NCI-H510A treated with DMSO at 0.1 percent for 48 hours (cell line): ENCODE data around the gene MT1E.
"Not testable (repeated sequence)": the region's sequence is repeated elsewhere in the genome, so short reads cannot be mapped to it uniquely, and the experiment has no call there.

Source experiments
- DNase-seq: peaks from one replicate; lab custom pipeline; 2025; lab: John Stamatoyannopoulos, UW

The MT1E gene

DNA sequence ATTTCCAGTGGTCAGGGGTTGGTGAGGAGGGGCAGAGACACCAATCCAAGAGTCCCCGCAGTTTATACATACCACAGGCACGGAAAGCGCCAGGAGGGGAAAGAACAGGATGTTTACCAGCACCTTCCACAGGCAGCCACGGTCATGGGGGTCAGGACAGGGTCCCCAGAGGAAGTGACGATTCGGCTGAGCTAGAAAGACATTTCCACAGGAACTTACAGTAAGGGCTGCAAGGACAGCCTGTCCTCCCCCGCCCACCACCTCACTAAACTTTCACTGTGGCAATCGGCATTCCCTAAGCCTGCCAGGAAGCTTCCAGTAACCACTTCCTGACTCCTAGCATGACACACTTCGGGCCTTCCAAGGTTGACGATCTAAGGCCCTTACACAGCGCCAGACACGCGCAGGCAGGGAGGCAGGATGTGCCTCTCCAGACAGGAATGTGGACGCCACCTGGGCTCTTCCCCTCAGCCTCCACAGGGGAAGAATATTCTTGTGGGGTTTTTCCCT, 18.4 kb upstream of the MT1E start:
- DNase-seq, result peak; percentile 6

GRCh38 chr16:56607675-56608042, 17.9 kb upstream of the MT1E start:
- DNase-seq, result no peak

DNA sequence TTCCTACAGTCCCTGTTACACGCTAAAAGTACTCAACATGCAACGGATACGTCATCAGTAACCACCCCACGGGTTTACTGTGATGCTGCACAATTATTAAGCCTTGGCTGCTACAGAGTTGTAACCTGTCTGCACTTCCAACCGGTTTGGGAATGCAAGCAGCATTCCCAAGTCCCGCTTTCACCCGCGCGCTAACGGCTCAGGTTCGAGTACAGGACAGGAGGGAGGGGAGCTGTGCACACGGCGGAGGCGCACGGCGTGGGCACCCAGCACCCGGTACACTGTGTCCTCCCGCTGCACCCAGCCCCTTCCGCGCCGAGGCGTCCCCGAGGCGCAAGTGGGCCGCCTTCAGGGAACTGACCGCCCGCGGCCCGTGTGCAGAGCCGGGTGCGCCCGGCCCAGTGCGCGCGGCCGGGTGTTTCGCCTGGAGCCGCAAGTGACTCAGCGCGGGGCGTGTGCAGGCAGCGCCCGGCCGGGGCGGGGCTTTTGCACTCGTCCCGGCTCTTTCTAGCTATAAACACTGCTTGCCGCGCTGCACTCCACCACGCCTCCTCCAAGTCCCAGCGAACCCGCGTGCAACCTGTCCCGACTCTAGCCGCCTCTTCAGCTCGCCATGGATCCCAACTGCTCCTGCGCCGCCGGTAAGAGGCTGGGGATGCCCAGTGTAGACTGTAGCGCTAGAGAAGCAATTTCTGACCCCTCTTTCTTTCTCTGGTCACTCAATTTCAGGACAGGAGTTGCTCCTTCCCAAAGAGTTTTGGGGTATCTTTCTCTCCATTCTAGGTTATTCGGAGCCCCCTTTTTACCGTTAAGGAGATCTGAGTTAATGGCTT, 17.3 kb upstream of the MT1E start, which contains the start of gene MT2A:
TSS of gene MT2A (plus strand) at position 542 of the 833 bp plus-strand sequence. CDS start at position 614, 72 bp downstream.
- peak; percentile 92 for DNase-seq

- DNase-seq, result no peak
Measured at GRCh38 chr16:56608876-56609462, 16.6 kb upstream of the MT1E start.

GRCh38 chr16:56609463-56609921, 16.1 kb upstream of the MT1E start:
- peak; percentile 52 for DNase-seq

DNA sequence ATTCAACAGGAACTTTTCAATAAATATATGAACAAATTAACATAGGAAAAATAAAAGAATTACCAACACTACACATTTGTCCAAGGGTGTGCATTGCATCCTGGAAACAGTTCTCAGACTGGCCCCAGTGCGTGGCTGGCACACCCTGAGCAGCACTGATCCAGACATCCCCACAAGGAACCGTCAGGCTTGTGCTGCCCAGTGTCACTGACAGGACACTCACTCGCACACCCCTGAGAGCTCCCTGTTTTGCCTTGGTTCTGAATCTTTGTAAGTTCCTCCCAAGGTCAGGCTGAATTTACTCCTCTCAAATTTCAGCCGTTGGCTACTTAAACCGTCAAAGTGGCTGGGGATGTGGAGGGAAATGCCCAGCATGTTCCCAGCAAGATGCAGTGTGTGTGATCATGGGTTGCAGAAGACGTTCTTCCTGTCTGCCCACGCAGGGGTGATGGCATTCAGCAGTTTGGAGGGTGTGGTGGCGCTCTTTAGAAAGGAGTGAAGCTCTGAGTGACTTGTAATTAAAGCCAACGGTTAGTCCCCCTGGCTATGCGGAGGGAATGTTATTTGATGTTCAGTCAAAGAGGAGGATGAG, 15.5 kb upstream of the MT1E start:
- DNase-seq, result no peak

GRCh38 chr16:56610609-56611111, 14.9 kb upstream of the MT1E start:
- no peak for DNase-seq

DNA sequence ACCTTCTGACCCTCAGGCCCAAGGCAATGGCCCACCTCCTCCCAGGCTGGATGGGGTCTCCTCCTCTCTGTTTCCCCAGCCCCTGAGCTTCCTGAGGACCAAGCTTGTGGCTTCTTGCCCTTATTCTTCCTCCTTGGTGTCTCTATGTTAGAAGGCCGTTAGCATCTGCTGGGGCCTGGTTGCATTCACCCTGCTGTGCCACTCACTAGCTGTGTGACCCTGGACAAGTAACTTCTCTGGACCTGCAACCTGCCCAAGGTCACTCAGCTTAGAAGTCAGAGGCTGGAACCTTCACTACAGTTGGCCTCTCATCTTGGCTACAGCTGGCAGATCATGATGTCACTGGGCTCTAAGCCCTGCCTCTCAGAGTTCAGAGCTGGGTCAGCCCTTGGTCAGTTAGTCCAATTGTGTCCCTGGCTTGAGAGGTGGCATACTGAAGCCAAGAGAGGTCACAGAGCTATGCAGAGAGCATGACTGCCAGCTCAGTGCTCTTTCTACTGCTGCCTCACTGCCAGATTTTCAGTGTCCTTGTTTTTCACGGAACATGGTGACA, 14.2 kb upstream of the MT1E start:
- no peak for DNase-seq

DNA sequence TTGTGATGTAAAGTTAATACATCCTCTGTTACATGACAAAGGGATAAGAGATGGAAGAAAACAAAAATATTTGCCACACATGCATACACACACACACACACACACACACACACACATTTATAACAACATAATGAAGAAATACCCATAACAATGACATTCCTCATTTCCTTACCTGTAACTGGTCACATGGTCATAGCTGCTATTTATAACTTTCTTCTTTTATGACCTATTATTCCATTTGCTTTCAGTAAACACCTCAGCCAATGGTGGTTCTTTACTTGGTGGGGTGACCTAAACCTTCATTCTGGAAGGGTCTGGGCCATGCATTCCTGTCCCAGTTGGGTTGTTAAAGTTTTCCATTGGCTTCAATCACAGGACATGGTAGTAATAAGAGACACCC, 11.9 kb upstream of the MT1E start:
- no peak for DNase-seq

DNA sequence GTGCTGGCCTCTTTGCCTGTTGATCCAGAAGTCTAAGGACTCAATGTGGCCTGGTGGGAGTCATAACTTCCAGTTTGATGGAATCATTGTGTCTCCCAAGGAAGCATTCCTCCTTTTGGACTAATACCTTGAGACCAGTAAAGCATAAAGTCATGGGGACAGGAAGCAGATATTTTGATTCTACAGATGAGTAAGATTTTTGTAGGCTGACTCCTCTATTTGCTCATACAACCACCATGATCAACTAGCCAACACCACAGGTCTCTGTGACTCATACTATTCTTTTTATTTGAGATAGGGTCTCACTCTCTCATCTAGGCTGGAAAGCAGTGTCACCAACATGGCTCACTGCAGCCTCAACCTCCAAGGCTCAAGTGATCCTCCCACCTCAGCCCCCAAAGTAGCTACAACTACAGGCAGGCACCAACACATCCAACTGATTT, 11.0 kb upstream of the MT1E start:
- no peak for DNase-seq

DNA sequence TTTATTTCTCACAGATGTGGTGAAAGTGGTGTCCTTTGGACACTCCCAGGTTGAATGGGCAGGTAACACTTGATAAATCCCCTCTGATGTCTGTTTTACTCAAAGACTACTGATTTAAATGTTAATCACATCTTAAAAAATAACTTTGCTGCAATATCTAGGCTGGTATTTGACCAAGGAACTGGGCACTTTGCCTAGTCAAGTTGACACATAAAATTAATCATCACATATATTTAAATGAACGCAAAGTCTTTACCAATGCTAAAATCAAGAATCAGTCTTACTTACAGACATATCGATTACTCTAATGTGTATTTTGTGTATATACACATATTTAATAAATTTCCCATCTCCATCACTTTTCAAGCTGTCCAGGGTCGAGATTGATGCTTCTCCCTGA, 10.2 kb upstream of the MT1E start:
- no peak for DNase-seq

GRCh38 chr16:56616608-56617211, 8.9 kb upstream of the MT1E start:
- DNase-seq, result no peak

GRCh38 chr16:56617212-56618085, 8.1 kb upstream of the MT1E start:
- no peak for DNase-seq

DNA sequence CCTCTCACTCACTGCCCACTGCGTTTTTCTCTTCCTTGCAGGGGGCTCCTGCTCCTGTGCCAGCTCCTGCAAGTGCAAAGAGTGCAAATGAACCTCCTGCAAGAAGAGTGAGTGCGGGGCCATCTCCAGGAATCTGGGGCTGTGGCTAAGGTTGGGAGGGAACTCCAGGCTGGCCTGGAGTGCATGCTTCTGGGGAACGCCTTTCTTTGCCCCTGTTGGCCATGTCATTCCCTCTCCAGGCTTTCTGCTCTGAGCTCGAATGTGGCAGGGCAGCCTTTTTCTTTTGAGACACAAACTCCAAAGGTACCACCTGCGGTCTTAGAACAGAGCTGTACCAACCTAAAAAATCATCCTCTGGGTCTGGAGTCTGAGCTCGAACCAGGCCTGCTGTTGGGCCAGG, 7.4 kb upstream of the MT1E start:
- no peak for DNase-seq

GRCh38 chr16:56620339-56620897, 5.2 kb upstream of the MT1E start:
- DNase-seq, result no peak

DNA sequence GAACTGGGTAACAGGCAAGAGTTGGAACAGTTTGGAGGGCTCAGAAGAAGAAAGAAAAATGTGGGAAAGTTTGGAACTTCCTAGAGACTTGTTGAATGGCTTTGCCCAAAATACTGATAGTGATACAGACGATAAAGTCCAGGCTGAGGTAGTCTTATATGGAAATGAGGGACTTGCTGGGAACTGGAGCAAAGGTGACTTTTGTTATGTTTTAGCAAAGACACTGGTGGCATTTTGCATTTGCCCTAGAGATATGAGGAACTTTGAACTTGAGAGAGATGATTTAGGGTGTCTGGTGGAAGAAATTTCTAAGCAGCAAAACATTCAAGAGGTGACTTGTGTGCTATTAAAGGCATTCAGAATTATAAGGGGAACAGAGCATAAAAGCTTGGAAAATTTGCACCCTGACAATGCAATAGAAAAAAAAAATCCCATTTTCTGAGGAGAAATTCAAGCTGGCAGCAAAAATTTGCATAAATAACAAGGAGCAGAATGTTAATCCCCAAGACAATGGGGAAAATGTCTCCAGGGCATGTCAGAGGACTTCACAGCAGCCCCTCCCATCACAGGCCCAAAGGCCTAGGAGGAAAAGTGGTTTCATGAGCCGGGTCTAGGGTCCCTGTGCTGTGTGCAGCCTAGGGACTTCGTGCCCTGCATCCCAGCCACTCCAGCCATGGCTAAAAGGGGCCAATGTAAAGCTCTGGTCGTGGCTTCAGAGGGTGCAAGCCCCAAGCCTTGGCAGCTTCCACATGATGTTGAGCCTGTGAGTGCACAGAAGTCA, 3.7 kb upstream of the MT1E start:
- DNase-seq, result not testable (repeated sequence)

GRCh38 chr16:56623184-56623583, 2.4 kb upstream of the MT1E start:
- not testable (repeated sequence) for DNase-seq

- DNase-seq, result no peak
Measured at GRCh38 chr16:56623637-56624036, 1.9 kb upstream of the MT1E start.

DNA sequence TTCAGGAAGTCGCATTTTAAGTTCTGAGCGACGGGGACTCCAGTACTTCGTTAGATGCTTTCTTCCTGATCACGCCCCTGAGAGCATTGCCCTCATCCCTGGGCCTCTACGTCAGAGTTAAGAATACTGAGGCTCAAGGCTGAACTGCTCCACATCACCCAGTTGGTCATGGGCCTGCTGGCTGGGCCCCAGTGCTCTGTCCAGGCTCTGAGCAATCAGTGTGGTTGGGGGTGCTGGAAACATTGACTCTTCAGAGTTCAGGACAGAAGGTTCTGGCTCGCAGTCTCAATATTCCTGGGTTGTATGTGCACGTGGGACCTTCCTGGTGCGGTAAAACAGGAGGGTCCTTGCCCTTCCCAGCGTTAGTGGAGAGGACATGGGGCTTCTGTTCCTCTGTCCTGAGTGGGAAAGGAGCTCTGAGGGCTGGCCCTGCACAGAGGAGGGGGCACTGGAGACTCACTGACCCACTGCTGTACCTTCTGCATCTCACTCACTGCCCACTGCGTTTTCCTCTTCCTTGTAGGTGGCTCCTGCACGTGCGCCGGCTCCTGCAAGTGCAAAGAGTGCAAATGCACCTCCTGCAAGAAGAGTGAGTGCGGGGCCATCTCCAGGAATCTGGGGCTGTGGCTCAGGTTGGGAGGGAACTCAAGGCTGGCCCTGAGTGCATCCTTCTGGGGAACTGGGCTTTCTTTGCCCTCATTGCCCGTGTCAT, 518 bp downstream of the MT1E start:
- DNase-seq, result no peak
